ENCODE data around the gene CCDC126. TPM values are rescaled to one million over a fixed set of nuclear protein-coding genes. Genes with fewer than 3 reads are reported as not detected.

The CCDC126 gene
- total and polyA plus RNA-seq, 7 donors = 7.2 to 17.9 (median 12.5) TPM

- H3K27me3 ChIP-seq (ENCODE audit: insufficient read depth in 3 of 3, low read length in 2 of 3) = no peaks in the 10 kb centered on the region
- H3K9me3 ChIP-seq = peaks cover 9% of the 10 kb centered on the region
- 54 to 66% (median 60%) methylated on average over 2 of the region's 2 CpGs for WGBS, 3 donors
- H3K36me3 ChIP-seq (ENCODE audit: insufficient read depth in 1 of 2, low read depth in 1 of 2) = no peaks in the 10 kb centered on the region
- intact Hi-C loops (cut with DNase I) = no loop called here
- TF ChIP-seq CTCF (IDR thresholded peaks at IDR 0.05) = no peak
- peak; percentile 65 to 88 (median 86) for ATAC-seq
- peaks cover 7% of the 10 kb centered on the region for H3K4me1 ChIP-seq
- no peak overlapping the region for H3K27ac ChIP-seq
- no peak overlapping the region for H3K4me3 ChIP-seq
- no peak for DNase-seq
Measured at GRCh38 chr7:23622506-23622925, 25.3 kb downstream of the CCDC126 start.

GRCh38 chr7:23628370-23628769 lies 31.2 kb downstream of the CCDC126 start:
- no peak for DNase-seq
- no peaks in the 10 kb centered on the region for H3K27me3 ChIP-seq (ENCODE audit: insufficient read depth in 3 of 3, low read length in 2 of 3)
- H3K9me3 ChIP-seq = no peaks in the 10 kb centered on the region
- H3K4me3 ChIP-seq = no peak overlapping the region
- H3K4me1 ChIP-seq = no peaks in the 10 kb centered on the region
- intact Hi-C loops (cut with DNase I) = no loop called here
- H3K36me3 ChIP-seq (ENCODE audit: insufficient read depth in 1 of 2, low read depth in 1 of 2) = no peaks in the 10 kb centered on the region
- no peak for TF ChIP-seq CTCF (IDR thresholded peaks at IDR 0.05)
- no peak overlapping the region for H3K27ac ChIP-seq
- no peak for ATAC-seq
- 70 to 75% (median 73%) methylated on average over 2 of the region's 2 CpGs for WGBS, 3 donors

GRCh38 chr7:23633417-23633816 lies 36.2 kb downstream of the CCDC126 start:
- TF ChIP-seq CTCF (IDR thresholded peaks at IDR 0.05) = no peak
- DNase-seq = no peak
- no peak overlapping the region for H3K27ac ChIP-seq
- no peaks in the 10 kb centered on the region for H3K4me1 ChIP-seq
- 95 to 96% (median 95%) methylated on average over 7 of the region's 7 CpGs for WGBS, 3 donors
- H3K4me3 ChIP-seq = no peak overlapping the region
- intact Hi-C loops (cut with DNase I) = no loop called here
- H3K27me3 ChIP-seq (ENCODE audit: insufficient read depth in 3 of 3, low read length in 2 of 3) = no peaks in the 10 kb centered on the region
- ATAC-seq = no peak
- H3K36me3 ChIP-seq (ENCODE audit: insufficient read depth in 1 of 2, low read depth in 1 of 2) = no peaks in the 10 kb centered on the region
- H3K9me3 ChIP-seq = no peaks in the 10 kb centered on the region

- no peaks in the 10 kb centered on the region for H3K36me3 ChIP-seq (ENCODE audit: insufficient read depth in 1 of 2, low read depth in 1 of 2)
- intact Hi-C loops (cut with DNase I) = no loop called here
- H3K27me3 ChIP-seq (ENCODE audit: insufficient read depth in 3 of 3, low read length in 2 of 3) = no peaks in the 10 kb centered on the region
- TF ChIP-seq CTCF (IDR thresholded peaks at IDR 0.05) = no peak
- H3K9me3 ChIP-seq = no peaks in the 10 kb centered on the region
- no peak overlapping the region for H3K4me3 ChIP-seq
- H3K27ac ChIP-seq = no peak overlapping the region
- ATAC-seq (no peak), DNase-seq (no peak)
- WGBS, 3 donors = 97 to 100% (median 98%) methylated on average over 1 of the region's 1 CpG
- no peaks in the 10 kb centered on the region for H3K4me1 ChIP-seq
Measured at GRCh38 chr7:23645822-23646221, 48.6 kb downstream of the CCDC126 start.

GRCh38 chr7:23653942-23654341 lies 56.8 kb downstream of the CCDC126 start:
- no peaks in the 10 kb centered on the region for H3K36me3 ChIP-seq (ENCODE audit: insufficient read depth in 1 of 2, low read depth in 1 of 2)
- no peak overlapping the region for H3K27ac ChIP-seq
- H3K27me3 ChIP-seq (ENCODE audit: insufficient read depth in 3 of 3, low read length in 2 of 3) = no peaks in the 10 kb centered on the region
- intact Hi-C loops (cut with DNase I) = no loop called here
- DNase-seq = no peak
- ATAC-seq = no peak
- WGBS, 3 donors = 85 to 93% (median 89%) methylated on average over 5 of the region's 5 CpGs
- peaks cover 8% of the 10 kb centered on the region for H3K9me3 ChIP-seq
- TF ChIP-seq CTCF (IDR thresholded peaks at IDR 0.05) = no peak
- H3K4me3 ChIP-seq = no peak overlapping the region
- H3K4me1 ChIP-seq = no peaks in the 10 kb centered on the region
